Stomach (tissue), 4 donors: ENCODE results near the gene IMPDH1.

Experiments
- CTCF ChIP-seq, 7 experiments: fragments of 450-650 bp in 4 of 7; fragments of 200-600 bp in 3 of 7; sonication (generic) in 3 of 7; IDR thresholded peaks; one replicate each; pipeline ENCODE4 v1.5.1; 2016 to 2019; ENCODE audit warnings: antibody characterized with exemption in 7 of 7, control low read depth in 2 of 7, mild to moderate bottlenecking in 1 of 7
- POLR2A ChIP-seq, 4 donors: fragments of 450-650 bp; IDR thresholded peaks; one replicate each; pipeline ENCODE4 v1.6.1; 2016; ENCODE audit warnings: antibody characterized with exemption in 4 of 4, control low read depth in 2 of 4, mild to moderate bottlenecking in 1 of 4, moderate library complexity in 1 of 4
- POLR2AphosphoS5 ChIP-seq, 3 donors: sonication (generic); formaldehyde crosslinking; IDR thresholded peaks; one replicate each; pipeline ENCODE4 v1.6.1; 2016; ENCODE audit warnings: antibody characterized with exemption in 3 of 3

GRCh38 chr7:128405471-128406313 is 4.1 kb downstream of the IMPDH1 start:
- no peak for TF ChIP-seq CTCF (IDR thresholded peaks at IDR 0.05)
- peak in 1 of 3 donors; percentile 37 for TF ChIP-seq POLR2AphosphoS5 (IDR thresholded peaks at IDR 0.05)
- TF ChIP-seq POLR2A (IDR thresholded peaks at IDR 0.05) = no peak
